Adipocyte (in vitro differentiated cells): Measurements from ENCODE around the gene DUSP9.

Experiments
- DNase-seq: peaks from one replicate; pipeline ENCODE4 v3.0.0-alpha.2; 2015; ENCODE audit warnings: low read depth
- H3K27me3 ChIP-seq: replicated peaks from 2 replicates; pipeline ENCODE4 v1.7.0; 2013; ENCODE audit warnings: mild to moderate bottlenecking, low read length, moderate library complexity; ENCODE audit not compliant: control insufficient read depth, insufficient read depth
- H3K36me3 ChIP-seq: 2 replicates; pipeline ENCODE4 v1.7.0; 2013; ENCODE audit warnings: low read length, mild to moderate bottlenecking, moderate library complexity; ENCODE audit not compliant: control insufficient read depth, insufficient read depth, severe bottlenecking
- H3K4me1 ChIP-seq: 2 replicates; pipeline ENCODE4 v1.7.0; 2013; ENCODE audit warnings: mild to moderate bottlenecking, low read length, moderate library complexity; ENCODE audit not compliant: control insufficient read depth, insufficient read depth
- H3K4me3 ChIP-seq: 2 replicates; pipeline ENCODE4 v1.7.0; 2013; ENCODE audit warnings: mild to moderate bottlenecking, low read length, moderate library complexity
- H3K9ac ChIP-seq: 2 replicates; pipeline ENCODE4 v1.7.0; 2013; ENCODE audit warnings: mild to moderate bottlenecking, low read length, moderate library complexity
- H3K9me3 ChIP-seq: 2 replicates; pipeline ENCODE4 v1.7.0; 2013; ENCODE audit warnings: mild to moderate bottlenecking, low read length, moderate library complexity; ENCODE audit not compliant: control insufficient read depth

The DUSP9 gene

GRCh38 chrX:153632595-153632946 lies 14.4 kb upstream of the DUSP9 start:
- Histone ChIP-seq H3K27me3 (peaks cover 52% of the 10 kb centered on the region), H3K36me3 (no peaks in the 10 kb centered on the region), H3K9me3 (peaks cover 24% of the 10 kb centered on the region), H3K4me1 (no peaks in the 10 kb centered on the region), H3K4me3 (no peak overlapping the region), H3K9ac (no peak overlapping the region)
- DNase-seq = no peak

- peaks cover 24% of the 10 kb centered on the region for H3K9me3 ChIP-seq
- no peak overlapping the region for H3K9ac ChIP-seq
- H3K27me3 ChIP-seq = peaks cover 51% of the 10 kb centered on the region
- DNase-seq = no peak
- H3K4me3 ChIP-seq = no peak overlapping the region
- no peaks in the 10 kb centered on the region for H3K4me1 ChIP-seq
- no peaks in the 10 kb centered on the region for H3K36me3 ChIP-seq
These were observed 14.0 kb upstream of the DUSP9 start for GRCh38 chrX:153633048-153633447.

GRCh38 chrX:153633607-153634180 lies 13.3 kb upstream of the DUSP9 start:
- no peaks in the 10 kb centered on the region for H3K36me3 ChIP-seq
- H3K4me3 ChIP-seq = no peak overlapping the region
- H3K9ac ChIP-seq = no peak overlapping the region
- peaks cover 24% of the 10 kb centered on the region for H3K9me3 ChIP-seq
- no peak for DNase-seq
- no peaks in the 10 kb centered on the region for H3K4me1 ChIP-seq
- H3K27me3 ChIP-seq = peaks cover 46% of the 10 kb centered on the region

- Histone ChIP-seq H3K9ac (no peak overlapping the region), H3K27me3 (peaks cover 47% of the 10 kb centered on the region), H3K36me3 (no peaks in the 10 kb centered on the region), H3K4me1 (no peaks in the 10 kb centered on the region), H3K9me3 (peaks cover 24% of the 10 kb centered on the region), H3K4me3 (no peak overlapping the region)
- no peak for DNase-seq
These were observed 12.8 kb upstream of the DUSP9 start for GRCh38 chrX:153634236-153634635.

DNA sequence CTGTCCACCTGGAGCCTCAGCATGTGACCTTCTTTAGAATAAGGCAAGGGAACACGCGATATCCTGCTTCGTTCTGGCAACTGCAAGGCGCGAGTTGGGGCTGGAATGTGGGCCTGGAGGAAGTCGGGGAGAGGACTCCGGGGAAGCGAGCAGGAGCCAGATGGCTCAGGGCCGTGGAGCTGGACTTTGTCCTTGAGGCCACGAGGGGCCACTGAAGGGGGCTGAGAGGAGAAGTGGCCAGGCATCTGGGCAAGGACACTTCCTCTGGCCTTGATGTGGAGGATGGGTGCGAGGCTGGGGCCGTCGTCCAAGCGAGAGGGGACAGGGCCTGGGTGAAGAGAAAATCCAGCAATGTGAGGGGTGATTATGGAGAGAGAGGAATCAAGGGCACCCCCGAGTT lies 12.2 kb upstream of the DUSP9 start:
- Histone ChIP-seq H3K9me3 (peaks cover 21% of the 10 kb centered on the region), H3K36me3 (no peaks in the 10 kb centered on the region), H3K4me1 (no peaks in the 10 kb centered on the region), H3K27me3 (peaks cover 44% of the 10 kb centered on the region), H3K4me3 (no peak overlapping the region), H3K9ac (no peak overlapping the region)
- DNase-seq = no peak

DNA sequence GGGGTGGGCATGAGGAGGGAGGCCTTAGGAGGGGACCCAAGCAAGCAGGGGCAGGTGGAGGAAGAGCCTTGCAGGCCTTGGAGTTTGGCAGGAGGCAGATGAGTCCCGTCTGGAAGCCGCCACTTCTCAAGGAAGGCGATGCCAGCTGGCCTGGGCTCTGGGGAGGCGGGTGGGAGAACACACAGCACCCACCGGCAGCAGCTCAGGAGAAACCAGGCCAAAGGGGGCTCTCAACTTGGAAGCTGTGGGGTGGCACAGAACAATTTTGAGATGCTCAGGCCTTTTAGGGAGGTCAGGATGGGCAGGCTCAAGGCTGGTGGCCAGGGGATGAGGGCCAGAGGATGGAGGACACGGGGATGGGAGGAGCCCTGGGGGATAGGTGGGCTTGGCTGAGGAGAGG lies 11.6 kb upstream of the DUSP9 start:
- no peak overlapping the region for H3K9ac ChIP-seq
- peaks cover 39% of the 10 kb centered on the region for H3K27me3 ChIP-seq
- DNase-seq = no peak
- H3K36me3 ChIP-seq = no peaks in the 10 kb centered on the region
- H3K9me3 ChIP-seq = peaks cover 16% of the 10 kb centered on the region
- H3K4me1 ChIP-seq = no peaks in the 10 kb centered on the region
- H3K4me3 ChIP-seq = no peak overlapping the region

DNA sequence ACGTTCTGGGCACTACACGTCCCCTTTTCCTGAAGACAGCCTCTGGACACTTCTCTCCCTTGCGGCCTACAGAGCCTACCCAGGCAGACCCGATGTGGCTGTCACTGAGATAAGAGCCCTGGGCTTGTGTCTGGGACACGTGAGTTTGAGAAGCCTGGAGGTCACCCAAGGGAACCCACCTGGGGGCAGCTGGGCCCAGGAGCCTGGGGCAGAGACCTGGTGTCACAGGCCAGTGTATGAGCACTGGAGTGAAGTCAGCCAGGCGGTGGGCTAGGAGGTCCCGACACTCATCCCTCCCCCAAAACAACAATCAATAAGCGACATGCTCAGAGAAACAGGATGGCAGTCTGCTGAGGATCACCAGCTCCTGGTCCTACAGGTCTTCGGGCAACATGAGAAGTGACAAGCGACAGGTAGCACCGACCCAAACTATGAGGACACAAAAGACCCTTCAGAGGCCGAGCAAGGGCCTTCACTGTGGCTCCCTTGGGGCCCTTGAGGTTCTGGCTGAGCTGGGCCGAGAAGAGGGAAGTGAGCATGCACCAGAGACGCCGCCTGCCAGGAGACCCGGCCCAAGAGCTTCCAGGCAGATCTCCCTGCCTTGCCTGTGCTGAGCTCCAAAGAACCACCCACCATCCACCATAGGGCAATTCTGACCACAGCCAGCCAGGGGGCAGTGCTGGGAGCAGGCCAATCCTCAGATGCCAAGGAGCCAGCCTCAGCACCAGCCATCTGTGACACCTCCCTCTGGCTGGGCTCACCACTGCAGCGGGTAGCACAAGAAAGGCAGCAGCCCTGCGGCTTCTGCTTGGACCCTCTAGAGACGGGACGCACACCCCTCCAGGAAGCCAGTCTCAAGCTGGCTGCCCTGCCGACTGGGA lies 11.0 kb upstream of the DUSP9 start:
- Histone ChIP-seq H3K4me3 (no peak overlapping the region), H3K4me1 (no peaks in the 10 kb centered on the region), H3K9me3 (peaks cover 10% of the 10 kb centered on the region), H3K27me3 (peaks cover 39% of the 10 kb centered on the region), H3K9ac (no peak overlapping the region), H3K36me3 (no peaks in the 10 kb centered on the region)
- peak; percentile 10 for DNase-seq

- Histone ChIP-seq H3K4me1 (no peaks in the 10 kb centered on the region), H3K27me3 (peaks cover 39% of the 10 kb centered on the region), H3K4me3 (no peak overlapping the region), H3K9ac (no peak overlapping the region), H3K9me3 (peaks cover 3% of the 10 kb centered on the region), H3K36me3 (no peaks in the 10 kb centered on the region)
- DNase-seq = no peak
These were observed 10.3 kb upstream of the DUSP9 start for GRCh38 chrX:153636716-153637115.

DNA sequence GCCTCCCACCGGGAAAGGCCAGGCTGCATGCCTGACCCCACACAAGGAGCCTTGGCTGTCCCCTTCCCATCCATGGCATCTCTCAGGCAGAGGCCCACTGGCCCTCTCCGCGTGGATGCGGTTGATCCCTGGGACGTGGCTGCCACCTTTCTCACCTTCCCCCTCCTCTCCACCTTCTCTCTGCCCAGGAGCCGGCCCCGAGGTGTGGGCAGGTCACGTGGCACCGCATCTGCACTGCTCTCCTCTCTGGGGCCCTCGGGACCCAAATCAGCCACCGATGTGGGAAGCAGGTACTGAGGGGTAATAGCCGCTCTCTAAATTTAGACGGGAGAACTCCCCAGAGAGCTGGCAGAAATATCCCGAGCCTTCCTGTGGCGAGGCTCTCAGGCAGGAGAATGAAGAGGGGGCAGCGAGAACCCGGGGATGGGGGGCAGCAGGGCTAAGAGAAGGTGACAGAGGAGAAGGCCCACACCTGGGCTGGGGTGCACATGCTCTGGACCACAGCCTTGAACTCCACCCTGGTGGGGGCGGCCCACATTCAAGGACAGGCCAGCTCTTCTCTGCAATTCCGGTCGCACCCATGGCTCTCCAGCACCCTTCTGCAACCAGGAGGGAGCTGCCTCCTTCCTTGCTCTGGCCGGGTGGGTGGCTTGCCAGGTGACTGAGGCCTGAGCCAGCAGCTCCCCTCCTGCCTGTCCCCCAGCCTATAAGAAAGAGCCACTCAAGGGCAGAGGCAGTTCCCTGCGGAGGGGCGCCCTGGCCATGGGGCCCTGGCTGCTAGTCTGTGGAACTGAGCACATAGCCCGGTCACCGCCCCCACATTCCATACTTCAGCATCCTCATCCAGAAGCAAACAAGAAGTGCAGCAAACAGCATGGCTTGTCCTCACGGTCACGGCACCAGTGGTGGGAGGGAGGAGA lies 9.6 kb upstream of the DUSP9 start:
- DNase-seq = no peak
- H3K9ac ChIP-seq = no peak overlapping the region
- H3K4me3 ChIP-seq = no peak overlapping the region
- peaks cover 37% of the 10 kb centered on the region for H3K27me3 ChIP-seq
- no peaks in the 10 kb centered on the region for H3K9me3 ChIP-seq
- H3K4me1 ChIP-seq = no peaks in the 10 kb centered on the region
- H3K36me3 ChIP-seq = no peaks in the 10 kb centered on the region

DNA sequence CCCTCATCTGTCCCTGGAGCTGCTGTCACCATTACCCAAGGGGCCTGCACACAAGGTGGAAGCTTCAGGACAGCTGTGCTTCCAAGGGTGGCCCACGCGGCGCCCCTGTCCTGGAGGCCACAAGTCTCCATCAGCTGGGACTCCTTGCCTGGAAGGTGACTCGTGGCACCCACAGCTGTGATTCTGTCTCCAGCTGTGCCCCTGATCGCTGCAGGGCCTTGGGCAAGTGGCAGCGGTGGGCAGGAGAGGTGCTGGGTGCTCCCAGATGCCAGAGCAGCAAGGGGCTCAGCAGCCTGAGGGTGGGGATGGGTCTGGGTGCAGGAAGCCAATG lies 9.0 kb upstream of the DUSP9 start:
- no peak overlapping the region for H3K4me3 ChIP-seq
- peaks cover 41% of the 10 kb centered on the region for H3K27me3 ChIP-seq
- no peak overlapping the region for H3K9ac ChIP-seq
- no peak for DNase-seq
- no peaks in the 10 kb centered on the region for H3K9me3 ChIP-seq
- no peaks in the 10 kb centered on the region for H3K36me3 ChIP-seq
- no peaks in the 10 kb centered on the region for H3K4me1 ChIP-seq

- H3K36me3 ChIP-seq = no peaks in the 10 kb centered on the region
- no peak overlapping the region for H3K4me3 ChIP-seq
- peaks cover 44% of the 10 kb centered on the region for H3K27me3 ChIP-seq
- H3K9ac ChIP-seq = no peak overlapping the region
- no peak for DNase-seq
- no peaks in the 10 kb centered on the region for H3K9me3 ChIP-seq
- peaks cover 1% of the 10 kb centered on the region for H3K4me1 ChIP-seq
These were observed 8.4 kb upstream of the DUSP9 start for GRCh38 chrX:153638436-153639176.
